ENCODE data around the gene SLC16A4. TPM values are rescaled to one million over a fixed set of nuclear protein-coding genes. Genes with fewer than 3 reads are reported as not detected.

The SLC16A4 gene
- total and polyA plus RNA-seq, 2 experiments from 2014 or later, result 0.94 to 1.6 TPM

DNA sequence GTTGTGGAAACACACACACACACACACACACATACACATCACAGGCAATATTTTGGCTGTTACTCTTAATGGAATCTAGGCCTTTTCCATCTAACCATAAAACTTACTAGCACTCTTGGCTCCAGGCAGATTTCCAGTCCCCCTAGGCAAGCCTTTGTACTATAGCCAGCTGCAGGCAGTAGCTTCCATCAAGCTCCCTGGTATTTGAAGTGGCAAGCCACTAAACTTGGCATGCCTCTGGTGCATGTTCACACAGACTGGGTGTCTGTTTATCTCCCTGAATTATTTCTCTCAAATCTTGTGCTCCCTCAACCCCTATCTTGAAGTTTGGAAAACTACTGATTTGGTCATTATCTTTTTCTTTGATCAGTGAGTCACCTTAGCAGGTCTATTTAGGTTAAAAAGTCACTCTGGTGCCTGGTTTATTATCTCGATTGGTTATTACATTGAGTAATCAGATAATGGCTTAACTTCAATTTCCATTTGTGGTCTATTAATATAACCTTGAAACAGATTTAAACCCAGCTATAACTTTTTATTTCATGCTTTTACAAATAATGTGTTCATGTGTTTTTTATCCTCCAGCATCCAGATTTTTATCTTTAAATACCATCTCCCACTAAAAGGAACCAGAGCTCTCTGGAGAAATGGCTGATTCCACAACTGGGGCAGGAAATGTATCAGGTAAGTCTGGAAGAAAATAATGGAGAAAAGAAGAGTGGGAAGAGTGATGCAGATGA lies 54.4 kb downstream of the SLC16A4 start (continued):
- TF ChIP-seq ZNF462 (CRISPR knock-in tag; IDR thresholded peaks at IDR 0.05) (no peak), ZNF331 (CRISPR knock-in tag; IDR thresholded peaks at IDR 0.05; ENCODE audit: low read depth) (no peak), NANOG (IDR thresholded peaks at IDR 0.05; ENCODE audit: borderline replicate concordance) (no peak)

DNA sequence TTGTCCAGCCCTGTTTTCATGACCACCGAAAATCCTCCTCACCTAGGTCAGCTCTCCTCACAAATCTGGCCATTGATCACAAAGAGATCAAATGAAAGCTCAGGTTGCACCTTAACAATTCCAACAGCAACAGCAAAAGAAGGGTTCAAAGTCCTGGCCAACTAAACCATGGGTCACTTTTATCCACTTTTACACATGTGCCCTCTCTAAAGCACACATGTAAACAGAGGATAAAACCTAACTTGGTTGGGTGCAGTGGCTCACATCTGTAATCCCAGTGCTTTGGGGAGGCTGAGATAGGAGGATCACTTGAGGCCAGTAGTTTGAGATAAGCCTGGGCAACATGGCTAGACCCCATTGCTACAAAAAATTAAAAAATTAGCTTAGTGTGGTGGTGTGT lies 55.6 kb downstream of the SLC16A4 start:
- H3K9me3 Mint-ChIP-seq, result peaks cover 5% of the 10 kb centered on the region; the same call in 2 of the 3 replicates
- ATAC-seq, result no peak
- H3K27me3 ChIP-seq (ENCODE audit: insufficient read depth), result no peaks in the 10 kb centered on the region
- no peak overlapping the region for H3K4me3 Mint-ChIP-seq
- no peak overlapping the region for H2AFZ ChIP-seq
- H3K9me2 ChIP-seq (ENCODE audit: insufficient read depth), result no peaks in the 10 kb centered on the region
- H3K27me3 Mint-ChIP-seq (ENCODE audit: insufficient read depth, low read depth, poor library complexity), result peaks cover 10% of the 10 kb centered on the region
- H3K27ac Mint-ChIP-seq, result no peak overlapping the region
- H3K36me3 ChIP-seq (ENCODE audit: insufficient read depth), result no peaks in the 10 kb centered on the region
- no peak overlapping the region for H3K4me3 ChIP-seq
- no peak overlapping the region for H3K4me2 ChIP-seq
- H3K4me1 ChIP-seq (ENCODE audit: insufficient read depth), result peaks cover 9% of the 10 kb centered on the region; the same call in 1 of the 2 replicates
- peaks cover 5% of the 10 kb centered on the region; the same call in 2 of the 3 replicates for H3K4me1 Mint-ChIP-seq
- H3F3A ChIP-seq (replicated peaks; ENCODE audit: low read depth), result no peaks in the 10 kb centered on the region
- peaks cover 10% of the 10 kb centered on the region for H3K36me3 Mint-ChIP-seq (ENCODE audit: low read depth)
- peaks cover 15% of the 10 kb centered on the region for H3K79me2 ChIP-seq (replicated peaks; ENCODE audit: insufficient read depth)
- DNase-seq (ENCODE audit: low spot score), result no peak
- no peak overlapping the region for H3K27ac ChIP-seq (ENCODE audit: low read depth)
- H4K20me1 ChIP-seq (replicated peaks; ENCODE audit: insufficient read depth), result peaks cover under 1% of the 10 kb centered on the region; the same call in 1 of the 2 replicates
- no peak for TF ChIP-seq NANOG (IDR thresholded peaks at IDR 0.05; ENCODE audit: borderline replicate concordance)
- no peak for TF ChIP-seq ZNF331 (CRISPR knock-in tag; IDR thresholded peaks at IDR 0.05; ENCODE audit: low read depth)
- TF ChIP-seq, protein P1, sequence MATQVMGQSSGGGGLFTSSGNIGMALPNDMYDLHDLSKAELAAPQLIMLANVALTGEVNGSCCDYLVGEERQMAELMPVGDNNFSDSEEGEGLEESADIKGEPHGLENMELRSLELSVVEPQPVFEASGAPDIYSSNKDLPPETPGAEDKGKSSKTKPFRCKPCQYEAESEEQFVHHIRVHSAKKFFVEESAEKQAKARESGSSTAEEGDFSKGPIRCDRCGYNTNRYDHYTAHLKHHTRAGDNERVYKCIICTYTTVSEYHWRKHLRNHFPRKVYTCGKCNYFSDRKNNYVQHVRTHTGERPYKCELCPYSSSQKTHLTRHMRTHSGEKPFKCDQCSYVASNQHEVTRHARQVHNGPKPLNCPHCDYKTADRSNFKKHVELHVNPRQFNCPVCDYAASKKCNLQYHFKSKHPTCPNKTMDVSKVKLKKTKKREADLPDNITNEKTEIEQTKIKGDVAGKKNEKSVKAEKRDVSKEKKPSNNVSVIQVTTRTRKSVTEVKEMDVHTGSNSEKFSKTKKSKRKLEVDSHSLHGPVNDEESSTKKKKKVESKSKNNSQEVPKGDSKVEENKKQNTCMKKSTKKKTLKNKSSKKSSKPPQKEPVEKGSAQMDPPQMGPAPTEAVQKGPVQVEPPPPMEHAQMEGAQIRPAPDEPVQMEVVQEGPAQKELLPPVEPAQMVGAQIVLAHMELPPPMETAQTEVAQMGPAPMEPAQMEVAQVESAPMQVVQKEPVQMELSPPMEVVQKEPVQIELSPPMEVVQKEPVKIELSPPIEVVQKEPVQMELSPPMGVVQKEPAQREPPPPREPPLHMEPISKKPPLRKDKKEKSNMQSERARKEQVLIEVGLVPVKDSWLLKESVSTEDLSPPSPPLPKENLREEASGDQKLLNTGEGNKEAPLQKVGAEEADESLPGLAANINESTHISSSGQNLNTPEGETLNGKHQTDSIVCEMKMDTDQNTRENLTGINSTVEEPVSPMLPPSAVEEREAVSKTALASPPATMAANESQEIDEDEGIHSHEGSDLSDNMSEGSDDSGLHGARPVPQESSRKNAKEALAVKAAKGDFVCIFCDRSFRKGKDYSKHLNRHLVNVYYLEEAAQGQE (IDR thresholded peaks at IDR 0.05; ENCODE audit: unreplicated experiment), result no peak
- TF ChIP-seq CREB1 (CRISPR knock-in tag; IDR thresholded peaks at IDR 0.05; ENCODE audit: low read depth), result no peak
- no peak for TF ChIP-seq EZH2phosphoT487 (IDR thresholded peaks at IDR 0.05; ENCODE audit: unreplicated experiment)
- no peak for TF ChIP-seq ETS1 (IDR thresholded peaks at IDR 0.05)

Data from GM23338 (cell line).